ENCODE measurements around the gene ANP32B. TPM values are rescaled to one million over a fixed set of nuclear protein-coding genes. Genes with fewer than 3 reads are reported as not detected.

The ANP32B gene
- 13.0 and 29.1 TPM in 2 replicates for total RNA-seq

DNA sequence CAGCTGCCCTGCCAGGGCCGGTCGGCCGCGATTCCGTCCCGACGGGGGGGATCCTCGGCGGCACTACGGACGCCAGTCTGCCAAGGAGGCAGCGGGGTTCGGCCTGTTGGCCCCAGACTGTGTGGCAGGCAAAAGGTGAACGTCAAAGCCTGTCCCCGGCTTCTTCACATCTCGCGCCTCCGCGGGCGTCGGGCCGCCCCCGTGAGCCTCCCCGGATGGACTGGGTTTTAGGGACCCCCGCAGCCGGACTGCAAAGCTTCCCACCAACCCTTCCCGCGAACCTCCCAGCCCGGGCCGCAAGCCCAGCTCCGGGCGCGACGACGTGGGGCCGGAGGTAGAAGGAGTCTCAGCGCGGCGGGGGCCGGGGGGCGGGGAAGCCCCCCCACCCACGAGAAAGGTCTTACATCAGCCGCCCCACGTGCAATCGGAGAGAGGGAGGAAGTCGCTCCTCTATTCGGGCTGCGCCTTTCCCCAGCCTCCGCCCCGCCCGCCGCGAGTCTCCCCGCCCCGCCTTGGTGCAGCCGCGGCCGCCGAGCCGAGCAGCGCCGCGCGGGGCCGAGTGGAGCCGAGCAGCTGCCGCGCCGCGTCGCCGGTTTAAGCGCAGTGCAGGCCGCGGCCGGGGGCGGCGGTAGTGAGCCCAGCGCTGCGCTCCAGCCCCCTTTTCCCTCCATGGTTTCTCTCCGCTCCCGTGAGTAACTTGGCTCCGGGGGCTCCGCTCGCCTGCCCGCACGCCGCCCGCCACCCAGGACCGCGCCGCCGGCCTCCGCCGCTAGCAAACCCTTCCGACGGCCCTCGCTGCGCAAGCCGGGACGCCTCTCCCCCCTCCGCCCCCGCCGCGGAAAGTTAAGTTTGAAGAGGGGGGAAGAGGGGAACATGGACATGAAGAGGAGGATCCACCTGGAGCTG lies at the start of gene ANP32B:
Gene ANP32B (plus strand): TSS at position 659 of the 906 bp plus-strand sequence. CDS start 215 bp downstream, at position 874.

DNA sequence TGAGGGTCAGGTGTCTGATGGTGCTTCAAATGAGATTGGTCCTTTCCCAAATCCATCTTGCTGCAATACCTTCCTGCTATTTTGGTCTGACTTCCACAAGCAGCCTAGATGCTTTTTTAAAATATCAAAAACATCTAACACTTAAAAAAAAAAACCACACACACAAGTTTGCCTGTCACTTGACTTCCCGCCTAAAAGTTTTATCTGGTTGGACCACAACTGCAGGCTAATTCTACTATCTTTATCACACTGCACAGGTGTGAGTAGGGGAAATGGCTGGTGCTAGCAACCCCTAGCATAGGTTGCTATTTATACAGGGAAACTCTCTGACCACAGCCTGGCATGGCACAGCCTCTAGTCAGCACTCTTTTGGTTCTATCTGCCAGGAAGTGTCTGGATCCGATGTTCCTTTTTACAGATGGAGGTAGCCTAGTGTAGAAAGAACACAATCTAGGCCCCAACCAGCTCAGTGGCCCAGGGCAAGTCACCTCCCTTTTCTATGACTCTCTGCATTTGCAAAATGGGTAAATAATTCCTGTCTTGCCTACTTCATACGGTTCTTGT lies 45.0 kb upstream of the ANP32B start, which contains the start of gene HEMGN:
Gene HEMGN (minus strand): TSS at position 92 of the 564 bp plus-strand sequence. CDS start 36 bp downstream, at position 56.

DNA sequence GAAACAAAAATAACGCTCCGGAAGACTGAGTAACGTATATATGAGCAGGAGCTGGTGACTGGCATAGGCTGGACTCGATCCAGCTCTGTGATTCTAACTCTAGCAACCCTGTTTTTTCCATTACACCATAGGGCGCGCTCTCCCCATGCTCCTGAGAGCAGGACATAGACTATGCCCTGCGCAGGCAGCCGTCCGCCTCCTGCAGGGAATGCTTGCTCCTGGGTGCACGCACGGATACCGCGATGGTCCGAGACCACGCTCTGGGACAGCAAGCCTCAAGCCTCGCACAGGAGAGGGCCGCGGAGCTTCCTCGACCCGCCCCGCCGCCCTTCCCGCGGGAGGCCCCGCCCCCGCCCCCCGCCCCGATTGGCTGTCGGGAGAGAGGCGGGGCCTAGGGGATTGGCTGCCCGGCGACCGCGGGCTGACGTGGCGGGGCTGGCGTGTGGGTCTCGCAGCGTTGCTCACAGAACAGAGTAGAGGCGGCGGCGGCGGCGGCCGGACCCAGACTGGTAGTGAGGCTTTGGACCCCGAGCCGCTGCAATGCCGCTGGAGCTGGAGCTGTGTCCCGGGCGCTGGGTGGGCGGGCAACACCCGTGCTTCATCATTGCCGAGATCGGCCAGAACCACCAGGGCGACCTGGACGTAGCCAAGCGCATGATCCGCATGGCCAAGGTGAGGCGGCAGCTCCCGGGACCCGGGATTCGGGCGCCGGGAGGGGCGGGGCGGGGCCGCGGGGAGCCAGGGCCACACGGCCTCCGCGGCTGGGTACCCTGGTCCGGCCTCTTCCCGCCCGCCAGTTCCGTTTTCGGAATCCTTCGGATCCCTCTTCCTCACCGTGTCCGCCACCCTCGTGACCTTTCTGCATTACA lies 73.4 kb downstream of the ANP32B start, which contains the start of gene NANS:
Gene NANS (plus strand): TSS at position 464 of the 869 bp plus-strand sequence. CDS start 77 bp downstream, at position 541.

Other genes starting within 250 kb of the ANP32B start
- 3.8 and 7.9 TPM in 2 replicates for gene FOXE1, start 130.1 kb upstream of the ANP32B start, total RNA-seq
- gene TRMO, start 60.8 kb upstream of the ANP32B start, total RNA-seq = 21.2 and 24.1 TPM in 2 replicates
- gene HEMGN, start 45.2 kb upstream of the ANP32B start, total RNA-seq = not detected in 2 replicates
- gene NANS, start 73.4 kb downstream of the ANP32B start, total RNA-seq = 43.2 and 82.7 TPM in 2 replicates
- gene TRIM14, start 135.9 kb downstream of the ANP32B start, total RNA-seq = 4.1 and 16.7 TPM in 2 replicates
- 35.5 and 45.8 TPM in 2 replicates for gene CORO2A, start 209.3 kb downstream of the ANP32B start, total RNA-seq

Measured in nasal cavity respiratory epithelium epithelial cell of viscerocranial mucosa (primary cell).